GM12878 (cell line): ENCODE measurements around the gene EPRS1. TPM values are rescaled to one million over a fixed set of nuclear protein-coding genes. Genes with fewer than 3 reads are reported as not detected.

Experiments
- ATAC-seq: fragments of 200-7000 bp; cut with Tn5 transposase; 3 replicates; pipeline ENCODE4 v1.9.1; 2020; ENCODE audit warnings: mild to moderate bottlenecking, moderate library complexity
- BruUV-seq: library from RNA; stranded (reverse); fragments of 400-500 nt; replicated peaks from 2 replicates; lab custom pipeline; 2021; lab: Mats Ljungman, UMichigan
- CTCF ChIA-PET: fragments of 300-600 bp; sonication (Branson Sonifier 250); formaldehyde crosslinking; extraction: SDS; loops from one replicate; lab custom pipeline; 2021; ENCODE audit warnings: inconsistent platforms; lab: Yijun Ruan, JAX
- POLR2A ChIA-PET: fragments of 350-600 bp; formaldehyde crosslinking; extraction: SDS; loops from one replicate; lab custom pipeline; 2021; ENCODE audit warnings: inconsistent platforms; lab: Charles Lee
- RAD21 ChIA-PET: fragments of 300-600 bp; sonication (Branson Sonifier 250); formaldehyde crosslinking; loops from one replicate; lab custom pipeline; 2023; ENCODE audit warnings: antibody characterized with exemption; ENCODE audit not compliant: unreplicated experiment; lab: Charles Lee
- SMC1A ChIA-PET: fragments of 300-600 bp; sonication (Branson Sonifier 250); formaldehyde crosslinking; loops from one replicate; lab custom pipeline; 2023; ENCODE audit not compliant: unreplicated experiment, uncharacterized antibody; lab: Charles Lee
- DNase-seq: peaks from one replicate; pipeline ENCODE4 v3.0.0-alpha.2; 2011; ENCODE audit warnings: low read depth, low spot score
- FAIRE-seq: peaks from 3 replicates; lab custom pipeline; 2011; peaks lifted over from hg19 to GRCh38; lab: Jason Lieb, UNC
- H2AFZ ChIP-seq: 2 replicates; pipeline ENCODE4 v1.6.0; 2011; ENCODE audit warnings: low read depth, low read length, control low read depth; ENCODE audit not compliant: control insufficient read depth
- H3K27ac ChIP-seq: 2 replicates; pipeline ENCODE4 v1.5.1; 2011; ENCODE audit warnings: control low read depth; ENCODE audit not compliant: control insufficient read depth, insufficient read depth
- H3K27me3 ChIP-seq, 2 experiments: replicated peaks in 1 of 2; 2 replicates each; pipeline versions ENCODE4 v1.6.0 to v1.6.1; 2011; ENCODE audit warnings: low read length in 1 of 2; ENCODE audit not compliant: control insufficient read depth in 2 of 2, insufficient read depth in 2 of 2
- H3K36me3 ChIP-seq, 2 experiments: 2 replicates each; pipeline ENCODE4 v1.5.1; 2011; ENCODE audit warnings: low read length in 1 of 2; ENCODE audit not compliant: control insufficient read depth in 2 of 2, insufficient read depth in 2 of 2
- H3K4me1 ChIP-seq: 2 replicates; pipeline ENCODE4 v1.6.1; 2011; ENCODE audit warnings: mild to moderate bottlenecking, low read length, moderate library complexity, mixed read lengths; ENCODE audit not compliant: control insufficient read depth, insufficient read depth
- H3K4me2 ChIP-seq: 2 replicates; pipeline ENCODE4 v1.6.0; 2011; ENCODE audit warnings: control low read depth; ENCODE audit not compliant: control insufficient read depth, insufficient read depth
- H3K4me3 ChIP-seq: fragments of 200-600 bp; sonication (generic); 2 replicates; pipeline ENCODE4 v1.5.1; 2016
- H3K79me2 ChIP-seq: 2 replicates; pipeline ENCODE4 v1.6.0; 2011; ENCODE audit warnings: low read length; ENCODE audit not compliant: control insufficient read depth, insufficient read depth
- H3K9ac ChIP-seq: 2 replicates; pipeline ENCODE4 v1.8.0; 2011; ENCODE audit warnings: low read length, control low read depth, mixed read lengths; ENCODE audit not compliant: control insufficient read depth, insufficient read depth
- H3K9me3 ChIP-seq: replicated peaks from 3 replicates; pipeline ENCODE4 v1.5.1; 2011; ENCODE audit warnings: mild to moderate bottlenecking, low read length; ENCODE audit not compliant: control insufficient read depth, insufficient read depth
- H4K20me1 ChIP-seq: 2 replicates; pipeline ENCODE4 v1.6.0; 2011; ENCODE audit not compliant: control insufficient read depth, insufficient read depth
- BACH1 ChIP-seq: fragments of 450-650 bp; IDR thresholded peaks from 2 replicates; pipeline ENCODE4 v1.6.1; 2017; ENCODE audit warnings: mild to moderate bottlenecking, borderline replicate concordance
- CBFB ChIP-seq: IDR thresholded peaks from 2 replicates; pipeline ENCODE4 v1.6.1; 2016; ENCODE audit warnings: antibody characterized with exemption, low read depth
- IKZF1 ChIP-seq: fragments of 450-650 bp; conservative IDR thresholded peaks from 2 replicates; pipeline ENCODE4 v1.6.1; 2017; ENCODE audit warnings: antibody characterized with exemption, mild to moderate bottlenecking
- JUND ChIP-seq: IDR thresholded peaks from 2 replicates; pipeline ENCODE4 v1.6.1; 2012; ENCODE audit warnings: low read depth, mild to moderate bottlenecking, low read length, improper control_type of control experiment, moderate library complexity
- MTA2 ChIP-seq: fragments of 450-650 bp; IDR thresholded peaks from 2 replicates; pipeline ENCODE4 v1.6.1; 2016; ENCODE audit warnings: low read depth, mild to moderate bottlenecking, moderate library complexity
- MXI1 ChIP-seq: fragments of 150-350 bp; IDR thresholded peaks from 2 replicates; pipeline ENCODE4 v1.6.1; 2011; ENCODE audit warnings: low read depth, mild to moderate bottlenecking, inconsistent platforms, low read length, improper control_type of control experiment
- MYB ChIP-seq: fragments of 150-350 bp; IDR thresholded peaks from 2 replicates; pipeline ENCODE4 v1.6.1; 2014; ENCODE audit warnings: mild to moderate bottlenecking, low read depth, low read length, borderline replicate concordance
- NFYB ChIP-seq: IDR thresholded peaks from 2 replicates; pipeline ENCODE4 v1.6.1; 2011; ENCODE audit warnings: low read depth, mild to moderate bottlenecking, low read length, improper control_type of control experiment, moderate library complexity; ENCODE audit not compliant: insufficient read depth
- PAX5 ChIP-seq: IDR thresholded peaks from 2 replicates; pipeline ENCODE4 v1.6.1; 2011; ENCODE audit warnings: low read depth, low read length, borderline replicate concordance
- PKNOX1 ChIP-seq: fragments of 450-650 bp; IDR thresholded peaks from 2 replicates; pipeline ENCODE4 v1.6.1; 2016; ENCODE audit warnings: mild to moderate bottlenecking
- SP1 ChIP-seq: IDR thresholded peaks from one replicate; pipeline ENCODE4 v1.6.1; 2011; ENCODE audit warnings: low read depth, low read length
- TCF12 ChIP-seq: IDR thresholded peaks from 2 replicates; pipeline ENCODE4 v1.6.1; 2011; ENCODE audit warnings: low read depth, mild to moderate bottlenecking, low read length
- WGBS: methylation state at CpG from one replicate; pipeline ENCODE4 v1.1.6; 2016; ENCODE audit warnings: low lambda C conversion rate; ENCODE audit not compliant: insufficient replicate concordance, insufficient coverage; ENCODE audit errors: missing lambda C conversion rate; 5-methylcytosine and 5-hydroxymethylcytosine counted together
- in situ Hi-C: fragments of 300-500 bp; cut with MboI; formaldehyde crosslinking; loops from 9 replicates; pipeline ENCODE4 v1.14.3; 2018; ENCODE audit warnings: mixed read lengths
- intact Hi-C: fragments of 100-400 bp; cut with micrococcal nuclease; formaldehyde crosslinking; loops from one replicate; pipeline ENCODE4 v1.14.2; 2022; ENCODE audit not compliant: unreplicated experiment
- polyA plus RNA-seq, 11 experiments: library from polyadenylated mRNA; depleted of rRNA in 4 of 11; unstranded in 6 of 11; stranded (reverse) in 5 of 11; fragments of >200 nt; fragmentation: Nextera tagmentation in 4 of 11; fragmentation: Illumina TruSeq in 1 of 11; extraction: Ambion mirVana in 4 of 11; extraction: Trizol in 1 of 11; gene quantifications; 1 replicate in 1 of 11; 2 replicates in 10 of 11; pipeline versions ENCODE4 v1.2.1 to v1.2.3, GENCODE V29; 2011 to 2016; ENCODE audit warnings: inconsistent platforms in 2 of 11, missing spikeins in 2 of 11, low read depth in 1 of 11
- total RNA-seq, 4 experiments: library from RNA; depleted of rRNA in 3 of 4; stranded (reverse); fragments of >200 nt in 3 of 4; fragmentation: Illumina TruSeq in 1 of 4; extraction: Trizol in 1 of 4; gene quantifications; 2 replicates each; pipeline versions ENCODE4 v1.2.1 to v1.2.3, GENCODE V29; 2013 to 2021

Gene EPRS1
- total and polyA plus RNA-seq, 10 of the 15 experiments (the other 5 are each of a cell fraction or from before 2014, with no cell fraction given), result 68.2 to 175 (median 119) TPM

GRCh38 chr1:220093361-220094015, 47.2 kb upstream of the EPRS1 start:
- H3K36me3 ChIP-seq, result peaks cover 1 to 7% of the 10 kb centered on the region in 2 experiments; a peak in 2 of 4 replicates
- H2AFZ ChIP-seq, result peak overlapping the region; percentile 74
- SMC1A ChIA-PET, result interaction anchor here (1.0 to 1.4 kb wide), 3 partner anchors 9 to 103 kb away, joined by 3 to 6 read pairs (median 3); no protein-coding TSS in a partner anchor
- peak overlapping the region; percentile 22; the same call in 1 of the 2 replicates for H3K4me2 ChIP-seq
- no peak overlapping the region for H3K4me3 ChIP-seq
- peaks cover 9% of the 10 kb centered on the region; the same call in 1 of the 2 replicates for H3K4me1 ChIP-seq
- POLR2A ChIA-PET, result interaction anchor here (0.6 to 1.5 kb wide), 3 partner anchors 88 to 128 kb away, joined by 3 to 6 read pairs (median 3); no protein-coding TSS in a partner anchor
- no peaks in the 10 kb centered on the region for H4K20me1 ChIP-seq
- ATAC-seq (peak; percentile 8), FAIRE-seq (no peak), DNase-seq (no peak)
- intact Hi-C loops, result no loop called here
- no TSS peak for BruUV-seq
- no peaks in the 10 kb centered on the region; the same call in 2 of the 3 replicates for H3K9me3 ChIP-seq
- H3K9ac ChIP-seq, result no peak overlapping the region
- peaks cover 24% of the 10 kb centered on the region for H3K79me2 ChIP-seq
- RAD21 ChIA-PET, result interaction anchor here (1.1 to 1.3 kb wide), 2 partner anchors 9 to 12 kb away, joined by 3 read pairs; no protein-coding TSS in a partner anchor
- WGBS, result 25% methylated on average over 12 of the region's 12 CpGs
- in situ Hi-C loops, result no loop called here
- H3K27ac ChIP-seq, result peak overlapping the region; percentile 40; the same call in 1 of the 2 replicates
- CTCF ChIA-PET, result interaction anchor here (0.7 to 1.3 kb wide), 2 partner anchors 102 to 103 kb away, joined by 3 read pairs; no protein-coding TSS in a partner anchor
- no peaks in the 10 kb centered on the region for H3K27me3 ChIP-seq
- TF ChIP-seq MYB, result no peak
- peak; percentile 90 for TF ChIP-seq SP1
- TF ChIP-seq NFYB, result peak; percentile 29; the same call in 1 of the 2 replicates

- in situ Hi-C loops (no loop called here), intact Hi-C loops (no loop called here)
- ATAC-seq, result no peak
- no peak for DNase-seq
- CTCF ChIA-PET, result interaction anchor here (0.7 to 1.6 kb wide), 3 partner anchors 18 to 126 kb away, joined by 3 to 4 read pairs (median 4); no protein-coding TSS in a partner anchor
- H3K4me3 ChIP-seq, result no peak overlapping the region
- peaks cover 0 to 6% of the 10 kb centered on the region in 2 experiments; a peak in 2 of 4 replicates for H3K36me3 ChIP-seq
- H3K79me2 ChIP-seq, result peaks cover 28% of the 10 kb centered on the region
- RAD21 ChIA-PET, result interaction anchor here (0.6 to 1.2 kb wide), 2 partner anchors 129 to 684 kb away, joined by 3 read pairs; no protein-coding TSS in a partner anchor
- 100% methylated on average over 1 of the region's 1 CpG for WGBS
- FAIRE-seq, result no peak
- H3K4me1 ChIP-seq, result peaks cover 9% of the 10 kb centered on the region; the same call in 1 of the 2 replicates
- no peaks in the 10 kb centered on the region; the same call in 2 of the 3 replicates for H3K9me3 ChIP-seq
- H4K20me1 ChIP-seq, result no peaks in the 10 kb centered on the region
- SMC1A ChIA-PET, result interaction anchor here (0.7 to 1.3 kb wide), 4 partner anchors 9 to 93 kb away, joined by 3 read pairs; no protein-coding TSS in a partner anchor
- H3K4me2 ChIP-seq, result peak overlapping the region; percentile 14; the same call in 1 of the 2 replicates
- no TSS peak for BruUV-seq
- no peaks in the 10 kb centered on the region for H3K27me3 ChIP-seq
- no peak overlapping the region for H3K9ac ChIP-seq
- POLR2A ChIA-PET, result interaction anchor here (1.0 to 1.5 kb wide), 4 partner anchors 13 to 129 kb away, joined by 3 read pairs; no protein-coding TSS in a partner anchor
- H3K27ac ChIP-seq, result no peak overlapping the region
- H2AFZ ChIP-seq, result peak overlapping the region; percentile 1; the same call in 1 of the 2 replicates
- TF ChIP-seq TCF12 (no peak), PKNOX1 (no peak), MTA2 (no peak), IKZF1 (no peak), CBFB (no peak), BACH1 (no peak), PAX5 (no peak), MXI1 (no peak), JUND (no peak)
These were observed 46.4 kb upstream of the EPRS1 start for GRCh38 chr1:220092694-220093093.
